A204.1 (cell line): ENCODE results near the gene ALKBH5.

Source experiments
- FAIRE-seq: peaks from 2 replicates; lab custom pipeline; 2012; peaks lifted over from hg19 to GRCh38; lab: Jason Lieb, UNC

ALKBH5 gene

GRCh38 chr17:18246109-18246725 is 62.6 kb downstream of the ALKBH5 start:
- no peak for FAIRE-seq

- FAIRE-seq = no peak
These were observed 63.4 kb downstream of the ALKBH5 start for GRCh38 chr17:18246880-18247612.

- no peak for FAIRE-seq
These were observed 64.0 kb downstream of the ALKBH5 start for GRCh38 chr17:18247613-18248001.

GRCh38 chr17:18248300-18248731 is 64.7 kb downstream of the ALKBH5 start:
- FAIRE-seq = no peak

- FAIRE-seq = no peak
These were observed 65.2 kb downstream of the ALKBH5 start for GRCh38 chr17:18248811-18249210.

GRCh38 chr17:18250259-18250658 is 66.6 kb downstream of the ALKBH5 start:
- no peak for FAIRE-seq

- no peak for FAIRE-seq
These were observed 67.1 kb downstream of the ALKBH5 start for GRCh38 chr17:18250708-18251107.

- no peak for FAIRE-seq
These were observed 67.6 kb downstream of the ALKBH5 start for GRCh38 chr17:18251204-18251603.

GRCh38 chr17:18252160-18252559 is 68.5 kb downstream of the ALKBH5 start:
- no peak for FAIRE-seq

- no peak for FAIRE-seq
These were observed 69.7 kb downstream of the ALKBH5 start for GRCh38 chr17:18253187-18253884.

GRCh38 chr17:18253947-18254821 is 70.6 kb downstream of the ALKBH5 start:
- no peak for FAIRE-seq

GRCh38 chr17:18254888-18255649 is 71.4 kb downstream of the ALKBH5 start:
- no peak for FAIRE-seq

GRCh38 chr17:18256351-18256750 is 72.7 kb downstream of the ALKBH5 start:
- no peak for FAIRE-seq

GRCh38 chr17:18256776-18257175 is 73.1 kb downstream of the ALKBH5 start:
- FAIRE-seq = no peak

- no peak for FAIRE-seq
These were observed 73.8 kb downstream of the ALKBH5 start for GRCh38 chr17:18257268-18257981.

- FAIRE-seq = no peak
These were observed 74.3 kb downstream of the ALKBH5 start for GRCh38 chr17:18257982-18258355.

- FAIRE-seq = no peak
These were observed 74.9 kb downstream of the ALKBH5 start, which contains the start of gene FLII for GRCh38 chr17:18258356-18259038. TSS of gene FLII (minus strand) at chr17:18258738. CDS start at chr17:18258690, 48 bp downstream.
